ENCODE results near the gene CFAP65. TPM values are rescaled to one million over a fixed set of nuclear protein-coding genes. Genes with fewer than 3 reads are reported as not detected.
A peak's percentile ranks its signal among the peaks of the same experiment; 100 is the strongest.

The CFAP65 gene
- total RNA-seq, 4 donors from 2014 or later = under 0.01 to 1.3 (median 0.78) TPM; not detected in 1

DNA sequence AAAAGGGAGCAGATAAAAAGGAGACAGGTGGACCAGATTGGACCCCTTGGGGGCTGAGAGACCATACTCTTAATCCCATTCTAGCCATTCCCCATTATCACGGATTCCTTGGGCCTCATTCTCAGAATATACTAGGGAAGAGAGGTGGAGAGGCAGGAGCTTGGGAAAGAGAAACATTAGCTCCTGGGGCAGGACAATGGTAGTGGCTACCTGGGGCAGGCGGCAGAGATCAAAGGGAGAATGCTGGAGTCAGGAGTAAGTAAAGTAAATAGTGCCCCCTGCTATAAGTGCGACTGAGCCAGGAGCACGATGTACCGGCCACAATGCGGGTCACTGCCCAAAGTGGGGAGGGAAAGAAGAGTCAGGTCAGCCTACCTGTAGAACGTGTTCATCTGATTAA lies 39.8 kb upstream of the CFAP65 start:
- WGBS, 2 donors = 81 to 82% methylated on average over 7 of the region's 7 CpGs
- H3K4me1 ChIP-seq = no peaks in the 10 kb centered on the region
- intact Hi-C loops (cut with DNase I) = no loop called here
- DNase-seq = no peak
- H3K36me3 ChIP-seq = peaks cover 0 to under 1% of the 10 kb centered on the region in 2 donors
- H3K27ac ChIP-seq = no peak overlapping the region
- no peaks in the 10 kb centered on the region for H3K27me3 ChIP-seq
- no peak overlapping the region for H3K4me3 ChIP-seq (replicated peaks in 1 of 3)
- H3K9me3 ChIP-seq = no peaks in the 10 kb centered on the region
- TF ChIP-seq POLR2A (IDR thresholded peaks at IDR 0.05) = no peak
- TF ChIP-seq, protein P1, sequence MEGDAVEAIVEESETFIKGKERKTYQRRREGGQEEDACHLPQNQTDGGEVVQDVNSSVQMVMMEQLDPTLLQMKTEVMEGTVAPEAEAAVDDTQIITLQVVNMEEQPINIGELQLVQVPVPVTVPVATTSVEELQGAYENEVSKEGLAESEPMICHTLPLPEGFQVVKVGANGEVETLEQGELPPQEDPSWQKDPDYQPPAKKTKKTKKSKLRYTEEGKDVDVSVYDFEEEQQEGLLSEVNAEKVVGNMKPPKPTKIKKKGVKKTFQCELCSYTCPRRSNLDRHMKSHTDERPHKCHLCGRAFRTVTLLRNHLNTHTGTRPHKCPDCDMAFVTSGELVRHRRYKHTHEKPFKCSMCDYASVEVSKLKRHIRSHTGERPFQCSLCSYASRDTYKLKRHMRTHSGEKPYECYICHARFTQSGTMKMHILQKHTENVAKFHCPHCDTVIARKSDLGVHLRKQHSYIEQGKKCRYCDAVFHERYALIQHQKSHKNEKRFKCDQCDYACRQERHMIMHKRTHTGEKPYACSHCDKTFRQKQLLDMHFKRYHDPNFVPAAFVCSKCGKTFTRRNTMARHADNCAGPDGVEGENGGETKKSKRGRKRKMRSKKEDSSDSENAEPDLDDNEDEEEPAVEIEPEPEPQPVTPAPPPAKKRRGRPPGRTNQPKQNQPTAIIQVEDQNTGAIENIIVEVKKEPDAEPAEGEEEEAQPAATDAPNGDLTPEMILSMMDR (IDR thresholded peaks at IDR 0.05) = no peak

DNA sequence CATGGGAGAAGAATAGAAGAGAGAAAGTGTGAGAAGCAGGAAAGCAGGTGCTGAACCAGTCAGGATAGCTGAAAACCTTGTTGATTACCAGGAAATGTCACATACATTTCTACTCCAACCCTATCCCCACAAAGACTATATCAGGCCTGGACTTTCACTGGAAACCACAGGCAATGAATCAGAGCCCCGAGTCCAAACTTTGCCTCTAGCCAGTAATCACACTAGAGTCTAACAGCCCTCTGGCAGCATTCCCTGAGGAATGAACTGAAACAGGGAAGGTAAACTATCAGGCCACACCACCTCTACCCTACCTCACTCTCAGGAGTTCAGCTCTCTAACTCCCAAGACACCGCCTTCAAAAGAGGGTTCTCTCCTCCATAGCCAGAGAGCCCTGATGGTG lies 38.1 kb upstream of the CFAP65 start:
- TF ChIP-seq POLR2A (IDR thresholded peaks at IDR 0.05) = no peak
- TF ChIP-seq, protein P1 (IDR thresholded peaks at IDR 0.05) = no peak
- 61 to 78% methylated on average over 2 of the region's 2 CpGs for WGBS, 2 donors
- H3K27me3 ChIP-seq = no peaks in the 10 kb centered on the region
- H3K9me3 ChIP-seq = no peaks in the 10 kb centered on the region
- H3K4me3 ChIP-seq (replicated peaks in 1 of 3) = no peak overlapping the region
- H3K4me1 ChIP-seq = no peaks in the 10 kb centered on the region
- intact Hi-C loops (cut with DNase I) = no loop called here
- peaks cover 0 to 9% of the 10 kb centered on the region in 2 donors for H3K36me3 ChIP-seq
- H3K27ac ChIP-seq = no peak overlapping the region
- peak in 1 of 2 donors; percentile 22 for DNase-seq

DNA sequence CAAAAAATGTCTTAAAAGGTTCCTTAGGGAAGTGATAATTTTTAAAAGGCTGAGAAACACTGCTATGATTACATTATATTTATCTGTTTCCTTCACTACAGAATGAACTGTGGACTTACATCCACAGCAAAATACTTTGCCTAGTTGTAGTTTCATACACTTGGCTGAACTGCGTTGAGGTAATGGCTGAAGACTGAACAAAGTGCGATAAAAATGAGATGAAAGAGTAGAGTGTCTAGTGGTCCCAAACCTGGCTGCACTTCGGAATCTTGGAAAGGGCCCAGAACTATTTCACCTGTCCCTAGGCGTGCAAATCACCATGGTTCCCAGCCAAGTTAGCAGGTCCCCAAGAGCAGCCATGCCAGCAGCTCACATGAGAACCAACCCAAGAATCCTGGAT lies 37.6 kb upstream of the CFAP65 start:
- WGBS, 2 donors = 92 to 94% methylated on average over 4 of the region's 4 CpGs
- H3K27ac ChIP-seq = no peak overlapping the region
- H3K9me3 ChIP-seq = no peaks in the 10 kb centered on the region
- TF ChIP-seq, protein P1 (IDR thresholded peaks at IDR 0.05) = no peak
- TF ChIP-seq POLR2A (IDR thresholded peaks at IDR 0.05) = no peak
- no peak overlapping the region for H3K4me3 ChIP-seq (replicated peaks in 1 of 3)
- no peaks in the 10 kb centered on the region for H3K27me3 ChIP-seq
- peaks cover 0 to 9% of the 10 kb centered on the region in 2 donors for H3K36me3 ChIP-seq
- intact Hi-C loops (cut with DNase I) = no loop called here
- H3K4me1 ChIP-seq = no peaks in the 10 kb centered on the region
- DNase-seq = no peak

DNA sequence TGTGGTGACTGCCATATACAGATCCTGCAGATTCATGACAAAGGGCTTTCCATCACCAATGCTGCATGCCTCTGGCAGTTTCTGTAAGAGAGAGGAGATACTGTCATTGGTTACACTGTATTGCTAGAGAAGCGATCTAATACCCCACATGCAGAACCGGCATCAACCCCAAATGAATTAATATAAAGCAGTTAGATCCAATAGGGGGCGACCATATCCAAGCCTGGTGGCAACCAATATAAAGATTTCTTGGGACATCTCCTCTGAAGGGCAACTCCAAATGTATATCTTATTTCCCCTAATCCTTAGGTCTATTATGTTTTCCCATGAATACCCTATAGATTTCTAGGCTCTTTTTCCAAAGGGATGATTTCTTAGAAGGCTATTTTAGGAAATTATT lies 36.8 kb upstream of the CFAP65 start:
- Histone ChIP-seq H3K4me3 (replicated peaks in 1 of 3) (no peak overlapping the region), H3K4me1 (no peaks in the 10 kb centered on the region), H3K27ac (no peak overlapping the region), H3K36me3 (peaks cover 0 to 9% of the 10 kb centered on the region in 2 donors), H3K9me3 (no peaks in the 10 kb centered on the region), H3K27me3 (no peaks in the 10 kb centered on the region)
- intact Hi-C loops (cut with DNase I) = no loop called here
- 85 to 86% methylated on average over 3 of the region's 3 CpGs for WGBS, 2 donors
- no peak for DNase-seq
- TF ChIP-seq POLR2A (IDR thresholded peaks at IDR 0.05) = no peak
- TF ChIP-seq, protein P1 (IDR thresholded peaks at IDR 0.05) = no peak

DNA sequence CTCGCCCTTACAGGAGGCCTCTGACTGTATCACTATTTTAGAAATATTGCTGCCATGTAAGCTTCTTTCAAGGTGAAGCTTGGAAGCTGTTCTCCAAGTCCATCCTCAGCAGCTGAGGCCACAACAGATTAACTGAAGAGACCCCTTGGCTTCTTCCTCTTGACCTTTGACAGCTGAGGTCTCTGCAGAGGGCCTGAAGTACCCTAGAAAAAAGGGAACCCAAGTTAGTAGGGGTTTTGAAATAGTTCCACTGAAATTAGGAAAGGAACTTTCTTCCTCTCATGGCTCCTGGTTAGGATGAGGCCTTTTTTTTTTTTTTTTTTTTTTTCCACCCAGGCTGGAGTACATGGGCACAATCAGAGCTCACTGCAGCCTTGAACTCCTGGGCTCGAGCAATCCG lies 34.9 kb upstream of the CFAP65 start:
- H3K4me3 ChIP-seq (replicated peaks in 1 of 3) = no peak overlapping the region
- no peak for DNase-seq
- H3K4me1 ChIP-seq = no peaks in the 10 kb centered on the region
- no peaks in the 10 kb centered on the region for H3K9me3 ChIP-seq
- WGBS, 2 donors = 91 to 95% methylated on average over 3 of the region's 3 CpGs
- TF ChIP-seq, protein P1 (IDR thresholded peaks at IDR 0.05) = no peak
- TF ChIP-seq POLR2A (IDR thresholded peaks at IDR 0.05) = no peak
- no peaks in the 10 kb centered on the region for H3K27me3 ChIP-seq
- H3K36me3 ChIP-seq = peaks cover 0 to 9% of the 10 kb centered on the region in 2 donors
- intact Hi-C loops (cut with DNase I) = no loop called here
- H3K27ac ChIP-seq = no peak overlapping the region
